GM18517 (cell line): ENCODE results near the gene LUC7L3.
A peak's percentile ranks its signal among the peaks of the same experiment; 100 is the strongest.
"Not testable (repeated sequence)": the region's sequence is repeated elsewhere in the genome, so short reads cannot be mapped to it uniquely, and the experiment has no call there.

Experiments used
- ATAC-seq: cut with Tn5 transposase; IDR thresholded peaks from one replicate; pipeline ENCODE4 v1.9.1; 2021; ENCODE audit warnings: mild to moderate bottlenecking, moderate library complexity; ENCODE audit not compliant: unreplicated experiment

Gene LUC7L3

GRCh38 chr17:50719144-50719923 lies at the start of gene LUC7L3:
TSS of gene LUC7L3 (plus strand) at chr17:50719603. CDS start at chr17:50719733, 130 bp downstream.
- peak; percentile 92 for ATAC-seq

GRCh38 chr17:50672071-50672470 lies 47.3 kb upstream of the LUC7L3 start:
- ATAC-seq, result no peak

- no peak for ATAC-seq
Observed at GRCh38 chr17:50672831-50673551, 46.4 kb upstream of the LUC7L3 start.

- ATAC-seq, result no peak
Observed at GRCh38 chr17:50675190-50675589, 44.2 kb upstream of the LUC7L3 start.

GRCh38 chr17:50675627-50676026 lies 43.8 kb upstream of the LUC7L3 start:
- ATAC-seq, result no peak

GRCh38 chr17:50676065-50676975 lies 43.1 kb upstream of the LUC7L3 start:
- ATAC-seq, result no peak

GRCh38 chr17:50677851-50678375 lies 41.5 kb upstream of the LUC7L3 start:
- no peak for ATAC-seq

- no peak for ATAC-seq
Observed at GRCh38 chr17:50679008-50679544, 40.3 kb upstream of the LUC7L3 start.

- ATAC-seq, result no peak
Observed at GRCh38 chr17:50680126-50680525, 39.3 kb upstream of the LUC7L3 start.

GRCh38 chr17:50680543-50681262 lies 38.7 kb upstream of the LUC7L3 start:
- ATAC-seq, result not testable (repeated sequence)

GRCh38 chr17:50681263-50682200 lies 37.9 kb upstream of the LUC7L3 start:
- ATAC-seq, result no peak

- no peak for ATAC-seq
Observed at GRCh38 chr17:50682441-50682840, 37.0 kb upstream of the LUC7L3 start.

- ATAC-seq, result no peak
Observed at GRCh38 chr17:50682938-50683337, 36.5 kb upstream of the LUC7L3 start.

GRCh38 chr17:50683434-50684287 lies 35.7 kb upstream of the LUC7L3 start:
- no peak for ATAC-seq

GRCh38 chr17:50684288-50684611 lies 35.2 kb upstream of the LUC7L3 start:
- no peak for ATAC-seq

- no peak for ATAC-seq
Observed at GRCh38 chr17:50684612-50685333, 34.6 kb upstream of the LUC7L3 start.

GRCh38 chr17:50685334-50685665 lies 34.1 kb upstream of the LUC7L3 start:
- ATAC-seq, result no peak
